Upper lobe of right lung (tissue), 1 donor: Measurements from ENCODE around the gene MAPKAPK2. TPM values are rescaled to one million over a fixed set of nuclear protein-coding genes. Genes with fewer than 3 reads are reported as not detected.

Source experiments
- ATAC-seq: fragments of 200-7000 bp; cut with Tn5 transposase; one replicate; pipeline ENCODE4 v1.9.1; 2020; ENCODE audit warnings: mild to moderate bottlenecking, moderate library complexity
- DNase-seq: peaks from one replicate; pipeline ENCODE4 v3.0.0-alpha.2; 2020
- H3K27ac ChIP-seq: fragments of 200-600 bp; one replicate; pipeline ENCODE4 v1.8.0; 2022
- H3K27me3 ChIP-seq: fragments of 200-600 bp; one replicate; pipeline ENCODE4 v1.8.0; 2022; ENCODE audit warnings: mild to moderate bottlenecking
- H3K36me3 ChIP-seq: fragments of 200-600 bp; one replicate; pipeline ENCODE4 v1.8.0; 2022
- H3K4me1 ChIP-seq: fragments of 200-600 bp; one replicate; pipeline ENCODE4 v1.8.0; 2022
- H3K4me3 ChIP-seq: fragments of 200-600 bp; one replicate; pipeline ENCODE4 v1.8.0; 2022; ENCODE audit warnings: mild to moderate bottlenecking
- H3K9me3 ChIP-seq: fragments of 200-600 bp; one replicate; pipeline ENCODE4 v1.8.0; 2022
- intact Hi-C: fragments of 100-400 bp; cut with DNase I; formaldehyde crosslinking; loops from one replicate; pipeline ENCODE4 v1.11.0; 2022
- total RNA-seq: library from RNA; stranded (reverse); fragmentation: NEBNext Ultra II Directional; extraction: Animal tissue kit (Norgen Biotek cat#: 25700); gene quantifications from one replicate; pipeline ENCODE4 v1.2.1, GENCODE V29; 2021
- TF ChIP-seq, protein P1 (sequence below): fragments of 200-600 bp; IDR thresholded peaks from one replicate; pipeline ENCODE4 v1.8.0; 2022; ENCODE audit warnings: antibody characterized with exemption
- donor health status: DM: no; HTN: yes; CAD: no; lungs with severe emphysema.

Gene MAPKAPK2
- total RNA-seq, 1 donor from 2014 or later, result 92.3 TPM

DNA sequence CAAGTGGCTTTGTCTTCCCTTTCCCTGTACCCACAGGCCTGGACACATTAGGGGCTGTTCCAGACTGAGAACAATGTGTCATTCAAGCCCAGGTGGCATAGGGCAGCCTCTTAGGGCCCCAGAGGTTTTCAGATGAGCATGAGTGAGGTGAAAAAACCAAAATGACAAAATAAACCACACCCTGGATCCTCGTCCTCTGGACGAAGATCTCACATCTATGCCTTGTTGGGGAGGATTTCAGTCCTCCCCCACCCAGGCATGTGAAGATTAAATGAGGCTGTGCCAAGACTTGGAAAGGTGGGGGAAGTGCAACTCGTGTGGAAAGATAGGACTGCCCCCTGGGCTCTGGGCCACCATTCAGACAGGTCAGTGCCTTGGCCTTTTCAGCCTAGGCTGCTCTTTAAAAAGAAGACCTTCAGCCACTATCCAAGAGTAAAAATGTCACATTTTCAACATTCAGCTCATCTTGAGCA lies 53.1 kb downstream of the MAPKAPK2 start:
- Histone ChIP-seq H3K4me1 (peaks cover 13% of the 10 kb centered on the region), H3K9me3 (no peaks in the 10 kb centered on the region), H3K36me3 (peaks cover 16% of the 10 kb centered on the region), H3K27ac (peak overlapping the region; percentile 9), H3K27me3 (no peaks in the 10 kb centered on the region), H3K4me3 (no peak overlapping the region)
- no peak for DNase-seq
- intact Hi-C loops, result no loop called here
- no peak for ATAC-seq
- TF ChIP-seq, protein P1, sequence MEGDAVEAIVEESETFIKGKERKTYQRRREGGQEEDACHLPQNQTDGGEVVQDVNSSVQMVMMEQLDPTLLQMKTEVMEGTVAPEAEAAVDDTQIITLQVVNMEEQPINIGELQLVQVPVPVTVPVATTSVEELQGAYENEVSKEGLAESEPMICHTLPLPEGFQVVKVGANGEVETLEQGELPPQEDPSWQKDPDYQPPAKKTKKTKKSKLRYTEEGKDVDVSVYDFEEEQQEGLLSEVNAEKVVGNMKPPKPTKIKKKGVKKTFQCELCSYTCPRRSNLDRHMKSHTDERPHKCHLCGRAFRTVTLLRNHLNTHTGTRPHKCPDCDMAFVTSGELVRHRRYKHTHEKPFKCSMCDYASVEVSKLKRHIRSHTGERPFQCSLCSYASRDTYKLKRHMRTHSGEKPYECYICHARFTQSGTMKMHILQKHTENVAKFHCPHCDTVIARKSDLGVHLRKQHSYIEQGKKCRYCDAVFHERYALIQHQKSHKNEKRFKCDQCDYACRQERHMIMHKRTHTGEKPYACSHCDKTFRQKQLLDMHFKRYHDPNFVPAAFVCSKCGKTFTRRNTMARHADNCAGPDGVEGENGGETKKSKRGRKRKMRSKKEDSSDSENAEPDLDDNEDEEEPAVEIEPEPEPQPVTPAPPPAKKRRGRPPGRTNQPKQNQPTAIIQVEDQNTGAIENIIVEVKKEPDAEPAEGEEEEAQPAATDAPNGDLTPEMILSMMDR, result no peak

DNA sequence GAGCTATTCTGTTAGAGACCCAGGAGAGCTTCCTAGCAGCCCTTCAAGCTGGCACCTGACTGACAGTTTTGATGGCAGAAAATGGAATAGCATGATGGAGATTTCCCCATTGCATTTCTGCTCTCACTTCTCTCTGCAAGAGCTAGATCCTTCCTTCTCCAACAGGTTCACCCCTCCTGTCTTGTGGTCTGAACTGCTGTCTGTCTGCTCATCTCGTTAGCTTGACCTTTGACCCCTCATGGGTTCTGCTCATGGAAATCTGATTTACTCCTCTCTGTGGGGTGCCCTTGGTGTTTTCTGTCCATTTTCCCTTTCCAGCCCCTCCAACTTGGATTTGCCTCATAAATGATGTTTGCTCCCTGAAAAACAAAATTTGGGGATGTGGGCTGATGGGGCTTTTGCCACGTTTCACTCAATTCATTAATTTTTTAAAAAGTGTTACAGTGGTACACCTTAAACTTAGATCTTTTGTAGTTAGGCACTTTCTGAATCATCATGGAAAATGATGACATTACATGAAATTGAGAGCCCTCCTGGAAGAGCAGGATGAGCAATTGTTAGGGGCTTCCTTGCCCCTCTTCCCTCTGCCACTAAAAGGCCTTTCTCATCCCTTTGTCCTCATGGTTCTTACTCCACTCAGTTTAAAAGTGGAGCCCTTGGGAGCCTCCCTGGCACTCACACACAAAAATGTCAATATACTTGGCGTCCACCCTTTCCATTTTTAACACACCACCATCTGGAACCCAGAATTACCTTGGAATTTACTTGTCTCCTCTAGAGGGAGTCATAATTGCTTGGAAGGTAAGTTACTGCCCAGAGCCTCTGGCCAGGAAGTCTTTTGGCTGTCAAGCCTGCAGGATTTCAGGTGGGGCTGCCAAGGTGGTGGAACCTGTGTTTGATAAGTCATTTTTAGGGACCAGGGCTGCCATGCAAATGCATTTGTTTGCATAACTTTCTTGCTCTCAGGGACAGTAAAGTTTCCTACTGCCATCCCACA lies 54.0 kb downstream of the MAPKAPK2 start:
- ATAC-seq, result peak; percentile 26
- no peak overlapping the region for H3K4me3 ChIP-seq
- no peaks in the 10 kb centered on the region for H3K9me3 ChIP-seq
- H3K27ac ChIP-seq, result no peak overlapping the region
- DNase-seq, result no peak
- H3K27me3 ChIP-seq, result no peaks in the 10 kb centered on the region
- peaks cover 9% of the 10 kb centered on the region for H3K36me3 ChIP-seq
- TF ChIP-seq, protein P1, result peak; percentile 33
- intact Hi-C loops, result no loop called here
- H3K4me1 ChIP-seq, result peaks cover 13% of the 10 kb centered on the region

DNA sequence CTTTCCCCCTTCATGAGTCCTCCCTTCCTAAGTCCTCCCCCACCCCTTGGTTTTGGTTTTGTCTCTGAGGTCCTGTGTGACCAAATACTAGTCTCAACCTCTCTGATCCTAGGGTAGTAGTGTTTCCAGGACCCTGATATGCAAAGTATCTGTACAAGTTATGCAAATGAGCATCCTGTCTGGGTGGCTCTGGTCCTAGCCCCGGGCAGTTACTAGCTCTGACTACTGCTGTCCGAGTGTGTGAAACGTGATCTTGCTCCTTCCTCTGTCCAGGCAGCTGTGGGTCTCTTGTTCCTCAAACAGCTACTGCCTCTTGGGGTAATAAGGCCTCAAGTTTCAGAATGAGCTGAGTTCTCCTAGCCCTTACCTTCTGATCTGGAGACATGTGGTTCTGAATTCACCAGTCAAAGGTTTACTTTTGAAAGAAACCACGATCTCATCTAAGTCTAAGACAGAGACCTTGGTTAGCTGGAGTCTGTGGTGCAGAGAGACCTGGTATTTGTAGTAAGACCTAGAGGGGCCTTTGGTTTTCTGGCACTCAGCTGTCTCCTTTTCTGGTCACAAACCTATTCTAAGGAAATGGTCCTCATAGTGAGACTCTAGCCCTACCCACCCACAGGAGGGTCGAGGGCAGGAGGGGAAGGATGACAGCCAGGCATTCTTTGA lies 54.8 kb downstream of the MAPKAPK2 start:
- Histone ChIP-seq H3K4me1 (peaks cover 13% of the 10 kb centered on the region), H3K27me3 (no peaks in the 10 kb centered on the region), H3K36me3 (no peaks in the 10 kb centered on the region), H3K27ac (no peak overlapping the region), H3K4me3 (no peak overlapping the region), H3K9me3 (no peaks in the 10 kb centered on the region)
- intact Hi-C loops, result no loop called here
- peak; percentile 59 for ATAC-seq
- TF ChIP-seq, protein P1, result no peak
- no peak for DNase-seq

DNA sequence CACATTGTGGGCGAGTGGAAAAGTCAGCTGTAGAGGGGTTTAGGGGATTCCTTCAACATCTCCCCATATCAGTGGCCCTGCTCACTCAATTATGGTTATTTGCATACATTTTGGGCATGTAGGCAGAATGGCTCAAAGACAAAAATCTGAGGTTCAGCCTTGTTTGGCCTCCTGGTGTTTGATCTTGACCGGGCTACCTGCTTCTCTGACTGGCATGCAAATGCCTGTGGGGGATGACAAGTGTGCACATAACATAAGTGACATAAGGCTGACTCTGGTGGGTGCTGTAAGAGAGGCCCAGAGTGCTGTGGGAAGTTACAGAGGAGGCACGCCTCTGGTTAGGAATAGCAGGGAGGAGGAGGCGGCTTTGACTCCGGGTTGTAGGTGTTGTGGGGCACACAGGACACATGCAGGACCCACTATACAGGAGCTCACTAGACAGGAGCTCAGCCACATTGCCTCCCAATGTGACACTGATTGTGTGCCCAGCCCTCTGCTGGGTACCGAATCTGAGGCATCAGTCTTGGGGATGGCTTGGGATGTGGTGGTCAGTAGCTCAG lies 56.5 kb downstream of the MAPKAPK2 start:
- ATAC-seq, result no peak
- DNase-seq, result no peak
- H3K4me3 ChIP-seq, result no peak overlapping the region
- no peaks in the 10 kb centered on the region for H3K9me3 ChIP-seq
- H3K4me1 ChIP-seq, result peaks cover 7% of the 10 kb centered on the region
- H3K27me3 ChIP-seq, result no peaks in the 10 kb centered on the region
- H3K36me3 ChIP-seq, result no peaks in the 10 kb centered on the region
- intact Hi-C loops, result no loop called here
- H3K27ac ChIP-seq, result no peak overlapping the region
- TF ChIP-seq, protein P1, result no peak

DNA sequence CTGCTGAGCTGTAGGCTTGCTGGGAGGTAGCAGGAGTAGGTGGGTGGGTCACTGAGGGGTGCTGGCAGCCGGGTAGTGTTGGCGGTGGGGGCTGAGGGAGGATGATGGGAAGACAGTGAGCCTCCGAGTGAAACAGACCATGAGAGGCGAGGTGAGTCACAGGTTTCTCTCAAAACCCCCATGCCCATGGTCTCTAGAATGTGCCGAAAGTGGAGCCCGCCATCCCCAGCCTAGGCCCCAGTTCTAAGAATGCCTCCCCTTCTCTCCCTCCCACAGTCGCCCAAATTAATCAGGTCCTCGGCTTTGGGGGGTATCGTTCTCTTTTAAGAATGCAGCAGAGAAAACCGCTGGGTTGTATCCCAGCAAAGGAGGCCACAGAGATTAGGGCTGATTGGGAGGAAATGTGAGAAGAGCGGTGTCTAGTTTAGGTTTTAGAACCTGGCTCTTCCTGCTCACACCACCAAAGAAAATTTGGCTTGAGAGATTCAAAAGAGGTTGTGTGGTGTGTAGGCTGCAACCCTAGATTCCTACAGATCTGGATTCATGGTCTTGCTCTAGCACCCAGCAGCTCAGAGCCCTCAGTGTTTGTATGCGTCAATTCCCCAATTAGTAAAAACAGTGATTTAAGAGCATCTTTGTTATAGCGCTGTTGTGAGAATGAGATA lies 58.1 kb downstream of the MAPKAPK2 start:
- H3K4me3 ChIP-seq, result no peak overlapping the region
- TF ChIP-seq, protein P1, result no peak

More for the DNA sequence above, 58.1 kb downstream of the MAPKAPK2 start:
- DNase-seq, result no peak
- H3K4me1 ChIP-seq, result peaks cover 7% of the 10 kb centered on the region
- H3K27ac ChIP-seq, result no peak overlapping the region
- no peak for ATAC-seq
- no peaks in the 10 kb centered on the region for H3K36me3 ChIP-seq
- H3K9me3 ChIP-seq, result no peaks in the 10 kb centered on the region
- no peaks in the 10 kb centered on the region for H3K27me3 ChIP-seq
- intact Hi-C loops, result no loop called here
